Kidney (tissue), 14 donors: ENCODE data around the gene HNF4A. TPM values are rescaled to one million over a fixed set of nuclear protein-coding genes. Genes with fewer than 3 reads are reported as not detected.

Source experiments
- DNase-seq, 5 donors: peaks; one replicate each; pipeline ENCODE4 v3.0.0-alpha.2; 2013 to 2020
- FAIRE-seq: peaks from 2 replicates; lab custom pipeline; 2012; peaks lifted over from hg19 to GRCh38; lab: Jason Lieb, UNC
- H3K27ac ChIP-seq, 2 donors: one replicate each; pipeline ENCODE4 v1.7.0; 2013; ENCODE audit warnings: low read depth in 2 of 2, low read length in 2 of 2, inconsistent platforms in 1 of 2
- H3K27me3 ChIP-seq: one replicate; pipeline ENCODE4 v1.7.1; 2013; ENCODE audit warnings: low read length, inconsistent platforms; ENCODE audit not compliant: control insufficient read depth, insufficient read depth
- H3K36me3 ChIP-seq, 3 donors: one replicate each; pipeline versions ENCODE4 v1.7.0 to v1.7.1; 2013; ENCODE audit warnings: low read length in 3 of 3, control low read depth in 1 of 3, inconsistent platforms in 1 of 3; ENCODE audit not compliant: insufficient read depth in 3 of 3, control insufficient read depth in 2 of 3
- H3K4me1 ChIP-seq, 3 donors: one replicate each; pipeline versions ENCODE4 v1.7.0 to v1.7.1; 2013; ENCODE audit warnings: low read length in 3 of 3, inconsistent platforms in 1 of 3, low read depth in 1 of 3; ENCODE audit not compliant: control insufficient read depth in 2 of 3, insufficient read depth in 2 of 3
- H3K4me3 ChIP-seq, 3 donors: one replicate each; pipeline versions ENCODE4 v1.7.0 to v1.8.1; 2013; ENCODE audit warnings: low read length in 3 of 3, control low read depth in 1 of 3, inconsistent platforms in 1 of 3
- H3K9ac ChIP-seq, 3 donors: one replicate each; pipeline versions ENCODE4 v1.7.0 to v1.7.1; 2013; ENCODE audit warnings: low read length in 3 of 3, control low read depth in 1 of 3, inconsistent platforms in 1 of 3
- H3K9me3 ChIP-seq, 3 donors: one replicate each; pipeline versions ENCODE4 v1.7.0 to v1.7.1; 2013; ENCODE audit warnings: low read length in 3 of 3, control low read depth in 1 of 3, inconsistent platforms in 1 of 3; ENCODE audit not compliant: control insufficient read depth in 2 of 3, insufficient read depth in 1 of 3
- CTCF ChIP-seq: IDR thresholded peaks from 3 replicates; pipeline ENCODE4 v1.5.1; 2012; ENCODE audit warnings: mild to moderate bottlenecking, moderate library complexity, borderline replicate concordance; ENCODE audit not compliant: insufficient read depth; ENCODE audit errors: extremely low read depth
- intact Hi-C: fragments of 100-400 bp; cut with DNase I; formaldehyde crosslinking; loops from one replicate; pipeline ENCODE4 v1.11.1; 2022
- polyA plus RNA-seq: library from polyadenylated mRNA; stranded (reverse); fragments of 350-450 nt; fragmentation: Illumina TruSeq; extraction: RNeasy Lipid Tissue Mini Kit (QIAGEN cat#74804); gene quantifications from one replicate; pipeline ENCODE4 v1.2.3, GENCODE V29; 2014; ENCODE audit warnings: low read depth, low replicate concordance; ENCODE audit not compliant: insufficient read depth
- total RNA-seq: library from RNA; stranded (reverse); fragmentation: NEBNext Ultra II Directional; extraction: Animal tissue kit (Norgen Biotek cat#: 25700); gene quantifications from one replicate; pipeline ENCODE4 v1.2.1, GENCODE V29; 2021
- donor health status: control.
- donor health status: control.
- donor health status: control.
- donor health status: control.
- donor health status: control.
- donor health status: DM: yes; HTN: yes; CAD: no.
- donor health status: Normal renal cell carcinoma (clear cell type).

The HNF4A gene
- total and polyA plus RNA-seq, 2 donors from 2014 or later, result 26.0 to 42.1 TPM

GRCh38 chr20:44392776-44393607, 37.5 kb downstream of the HNF4A start:
- Histone ChIP-seq H3K9ac (no peak overlapping the region), H3K27me3 (no peaks in the 10 kb centered on the region), H3K36me3 (peaks cover 0 to 8% (median 0%) of the 10 kb centered on the region in 3 donors), H3K9me3 (no peaks in the 10 kb centered on the region), H3K4me3 (peak overlapping the region in 2 of 3 donors; percentile 62 to 76), H3K4me1 (peaks cover 0 to 11% (median 5%) of the 10 kb centered on the region in 3 donors), H3K27ac (peak overlapping the region; percentile 44 to 76)
- DNase-seq (no peak), FAIRE-seq (no peak)
- no peak for TF ChIP-seq CTCF
- intact Hi-C loops, result no loop called here

- DNase-seq, result no peak
- H3K9ac ChIP-seq, result peak overlapping the region in 1 of 3 donors; percentile 42
- peak overlapping the region; percentile 34 to 76 for H3K27ac ChIP-seq
- H3K27me3 ChIP-seq, result no peaks in the 10 kb centered on the region
- peak overlapping the region in 2 of 3 donors; percentile 62 to 76 for H3K4me3 ChIP-seq
- no peaks in the 10 kb centered on the region for H3K9me3 ChIP-seq
- intact Hi-C loops, result no loop called here
- H3K4me1 ChIP-seq, result peaks cover 0 to 11% (median 5%) of the 10 kb centered on the region in 3 donors
- no peak for TF ChIP-seq CTCF
- peaks cover 0 to 5% (median 0%) of the 10 kb centered on the region in 3 donors for H3K36me3 ChIP-seq
- FAIRE-seq, result no peak
Measured at GRCh38 chr20:44393608-44394451, 38.3 kb downstream of the HNF4A start.

- no peaks in the 10 kb centered on the region for H3K9me3 ChIP-seq
- intact Hi-C loops, result no loop called here
- DNase-seq, result no peak
- peak overlapping the region; percentile 34 to 76 for H3K27ac ChIP-seq
- peak overlapping the region in 1 of 3 donors; percentile 42 for H3K9ac ChIP-seq
- no peaks in the 10 kb centered on the region for H3K27me3 ChIP-seq
- peaks cover 0 to 5% (median 0%) of the 10 kb centered on the region in 3 donors for H3K36me3 ChIP-seq
- H3K4me1 ChIP-seq, result peaks cover 0 to 8% (median 5%) of the 10 kb centered on the region in 3 donors
- no peak for TF ChIP-seq CTCF
- peak overlapping the region in 2 of 3 donors; percentile 62 to 76 for H3K4me3 ChIP-seq
- no peak for FAIRE-seq
Measured at GRCh38 chr20:44394452-44394701, 38.9 kb downstream of the HNF4A start.
